COR-L47 (cell line): ENCODE data around the gene SMAP1.

ENCODE experiments used
- DNase-seq: peaks from one replicate; lab custom pipeline; 2025; lab: John Stamatoyannopoulos, UW

The SMAP1 gene

GRCh38 chr6:70900047-70900446 lies 232.4 kb downstream of the SMAP1 start:
- DNase-seq = no peak

- DNase-seq = no peak
These were observed 233.6 kb downstream of the SMAP1 start for GRCh38 chr6:70901324-70901723.

GRCh38 chr6:70903665-70904452 lies 236.2 kb downstream of the SMAP1 start:
- no peak for DNase-seq

GRCh38 chr6:70905742-70906141 lies 238.1 kb downstream of the SMAP1 start:
- no peak for DNase-seq
